Hematopoietic multipotent progenitor cell treated with erythropoietin and hydrocortisone succinate and interleukin-3 and kit ligand, for 6 days (in vitro differentiated cells): ENCODE data around the gene KHDC4.
"Not testable (repeated sequence)": the region's sequence is repeated elsewhere in the genome, so short reads cannot be mapped to it uniquely, and the experiment has no call there.

Source experiments
- DNase-seq: peaks from one replicate; pipeline ENCODE4 v3.0.0-alpha.2; 2015

Gene KHDC4

GRCh38 chr1:155897746-155898145, 36.5 kb downstream of the KHDC4 start:
- DNase-seq = no peak

DNA sequence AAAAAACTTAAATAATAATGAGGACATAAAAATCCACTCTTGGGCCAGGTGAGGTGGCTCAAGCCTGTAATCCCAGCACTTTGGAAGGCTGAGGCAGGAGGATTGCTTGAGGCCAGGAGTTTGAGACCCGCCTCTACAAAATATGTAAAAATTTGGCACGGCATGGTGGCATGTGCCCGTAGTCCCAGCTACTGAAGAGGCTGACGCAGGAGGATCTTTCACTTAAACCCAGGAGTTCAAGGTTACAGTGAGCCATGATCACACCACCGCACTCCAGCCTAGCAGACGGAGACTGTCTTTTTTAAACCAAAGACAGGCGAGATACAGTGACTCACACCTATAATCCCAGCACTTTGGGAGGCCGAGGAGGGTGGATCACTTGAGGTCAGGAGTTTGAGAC, 37.7 kb downstream of the KHDC4 start:
- not testable (repeated sequence) for DNase-seq

GRCh38 chr1:155895617-155896016, 38.6 kb downstream of the KHDC4 start:
- not testable (repeated sequence) for DNase-seq

DNA sequence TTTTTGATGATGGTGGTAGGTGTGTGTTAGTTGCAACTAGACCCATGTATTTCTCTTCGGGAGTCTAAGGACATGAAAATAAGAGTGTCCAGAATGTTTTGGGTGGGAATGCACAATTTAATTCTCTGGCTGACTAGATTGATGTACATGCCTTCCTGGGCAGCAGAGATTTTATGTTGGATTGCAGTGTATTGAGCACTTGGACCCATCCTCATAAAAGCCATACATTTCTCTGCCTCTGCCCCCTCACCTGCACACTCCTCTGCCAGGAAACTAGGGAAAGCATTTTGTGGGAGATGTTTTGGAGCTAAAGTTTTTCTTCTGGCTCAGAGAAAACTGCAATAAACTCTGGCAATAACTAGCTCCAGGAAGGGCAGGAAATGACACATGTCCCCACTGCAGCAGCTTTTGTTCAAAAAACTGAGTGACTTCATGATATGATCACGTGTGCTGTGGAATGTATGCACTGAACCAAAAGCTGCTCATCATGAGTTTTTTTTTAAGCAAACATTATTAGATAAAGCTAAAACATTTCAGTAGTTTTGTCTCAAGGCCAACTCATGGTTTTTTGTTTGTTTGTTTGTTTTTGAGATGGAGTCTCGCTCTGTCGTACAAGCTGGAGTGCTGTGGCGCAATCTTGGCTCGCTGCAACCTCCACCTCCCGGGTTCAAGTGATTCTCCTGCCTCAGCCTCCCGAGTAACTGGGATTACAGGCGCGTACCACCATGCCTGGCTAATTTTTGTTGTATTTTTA, 40.6 kb downstream of the KHDC4 start:
- DNase-seq = peak; percentile 29

DNA sequence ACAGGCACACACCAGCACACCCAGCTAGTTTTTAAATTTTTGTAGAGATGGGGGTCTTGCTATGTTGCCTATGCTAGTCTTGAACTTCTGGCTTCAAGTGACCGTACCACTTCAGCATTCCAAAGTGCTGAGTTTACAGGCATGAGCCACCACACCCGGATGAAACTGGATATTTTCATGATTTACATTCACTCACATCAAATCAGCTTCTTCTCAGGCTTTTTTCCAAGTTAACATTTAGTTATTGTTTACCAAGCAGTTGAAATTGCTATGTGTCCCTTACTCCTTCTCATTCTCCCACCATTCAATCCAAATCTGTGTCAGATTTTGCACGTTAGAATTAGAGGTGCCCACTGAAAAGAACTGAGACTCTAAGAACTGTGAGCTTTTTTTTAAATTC, 41.4 kb downstream of the KHDC4 start:
- DNase-seq = no peak

GRCh38 chr1:155890251-155890650, 44.0 kb downstream of the KHDC4 start:
- DNase-seq = no peak

- DNase-seq = no peak
These were observed 44.6 kb downstream of the KHDC4 start for GRCh38 chr1:155889566-155889965.

DNA sequence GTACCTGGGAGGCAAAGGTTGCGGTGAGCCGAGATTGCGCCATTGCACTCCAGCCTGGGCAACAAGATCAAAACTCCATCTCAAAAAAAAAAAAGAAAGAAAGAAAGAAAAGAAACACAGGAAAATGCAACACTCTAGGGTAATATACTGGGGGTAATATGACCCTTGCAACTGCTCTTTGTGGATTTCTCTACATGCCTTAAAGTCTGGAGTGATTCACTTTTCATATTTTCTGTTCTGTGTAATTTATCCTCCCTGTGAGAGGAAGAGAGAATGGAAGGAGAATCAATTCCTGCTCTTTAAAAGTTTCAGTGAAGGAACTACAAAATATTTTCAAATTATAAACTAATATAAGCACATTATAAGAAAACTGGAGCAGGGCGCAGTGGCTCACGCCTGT, 45.7 kb downstream of the KHDC4 start:
- no peak for DNase-seq

GRCh38 chr1:155884982-155885381, 49.2 kb downstream of the KHDC4 start:
- no peak for DNase-seq

DNA sequence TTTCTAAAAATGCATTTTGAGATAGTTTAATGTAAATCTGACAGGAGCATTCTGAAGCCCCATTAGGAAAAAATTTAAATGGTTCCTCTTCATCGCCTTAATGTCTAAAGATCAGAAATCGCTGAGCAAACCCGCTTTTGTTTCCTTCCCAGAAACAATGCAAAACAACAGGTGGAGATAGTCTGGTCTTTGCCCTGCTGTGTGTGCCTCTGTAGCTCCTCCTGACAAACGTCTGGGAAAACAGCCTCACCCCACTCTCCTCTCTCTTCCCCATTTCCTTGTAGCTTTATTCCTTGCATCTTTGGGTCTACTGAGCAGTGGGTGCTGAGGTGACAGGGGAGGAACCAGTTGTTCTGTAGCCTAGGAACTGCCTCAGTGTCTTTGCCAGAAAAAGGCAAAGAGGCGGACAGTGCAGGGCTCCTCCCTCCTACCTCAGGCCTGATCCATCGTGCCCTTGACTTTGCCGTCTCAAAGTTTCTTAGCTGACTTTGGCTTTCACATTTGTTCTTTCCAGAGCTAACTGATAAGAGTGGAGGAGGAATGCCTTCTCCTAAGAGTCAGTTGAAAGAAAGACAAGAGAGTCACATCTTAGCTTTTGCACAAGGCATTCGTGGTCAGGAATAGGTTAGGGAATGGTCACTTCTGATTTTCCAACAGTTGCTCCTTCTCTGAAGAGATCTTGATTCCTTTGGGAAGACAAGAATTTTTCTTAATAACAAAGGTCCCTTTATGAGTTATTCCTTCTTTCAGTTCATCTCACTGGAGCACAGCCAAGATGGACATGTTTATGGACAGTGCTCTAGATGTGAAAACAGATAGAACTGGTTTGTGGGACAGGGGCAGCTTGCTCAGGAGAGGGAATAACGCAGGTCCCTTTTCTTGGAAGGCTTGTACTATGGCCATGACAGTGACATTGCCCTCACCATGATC, 49.9 kb downstream of the KHDC4 start:
- no peak for DNase-seq

DNA sequence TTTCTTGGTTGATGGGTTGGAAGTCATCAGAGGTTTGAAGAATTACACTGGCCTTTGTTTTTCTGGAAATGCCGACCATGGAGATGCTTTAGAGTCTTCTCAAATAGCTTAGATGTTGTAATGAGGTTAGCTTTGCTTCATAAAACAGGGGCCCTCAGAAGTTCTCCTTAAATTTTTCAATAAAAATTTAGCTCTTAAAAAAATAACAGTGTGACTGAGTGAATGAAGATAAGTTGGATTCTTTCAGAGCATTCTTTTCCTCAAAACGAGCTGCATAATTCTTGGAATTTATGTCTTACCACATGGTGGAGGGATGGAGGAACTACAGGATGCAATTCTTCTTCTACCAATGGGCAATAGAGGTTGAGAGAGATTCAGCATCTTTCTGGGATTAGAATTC, 51.4 kb downstream of the KHDC4 start:
- DNase-seq = no peak

DNA sequence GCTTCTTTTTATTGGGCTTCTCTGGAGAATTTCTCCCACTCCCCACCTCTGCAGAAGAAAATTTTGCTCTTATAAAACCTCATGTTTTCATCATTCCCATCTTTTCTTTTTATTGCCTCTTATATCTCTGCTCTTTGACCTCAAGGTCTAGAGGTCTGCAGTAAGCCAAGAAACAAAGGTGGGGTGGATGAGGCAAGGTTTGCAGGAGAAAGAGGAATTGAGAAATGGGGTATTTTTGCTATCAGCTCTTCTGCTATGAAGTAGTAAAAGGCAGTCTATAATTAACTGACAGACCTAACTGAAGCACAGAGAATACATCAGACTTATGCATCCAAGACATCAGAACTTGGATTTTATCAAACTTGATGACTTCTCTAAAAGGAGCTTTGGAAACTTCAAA, 52.0 kb downstream of the KHDC4 start:
- no peak for DNase-seq

DNA sequence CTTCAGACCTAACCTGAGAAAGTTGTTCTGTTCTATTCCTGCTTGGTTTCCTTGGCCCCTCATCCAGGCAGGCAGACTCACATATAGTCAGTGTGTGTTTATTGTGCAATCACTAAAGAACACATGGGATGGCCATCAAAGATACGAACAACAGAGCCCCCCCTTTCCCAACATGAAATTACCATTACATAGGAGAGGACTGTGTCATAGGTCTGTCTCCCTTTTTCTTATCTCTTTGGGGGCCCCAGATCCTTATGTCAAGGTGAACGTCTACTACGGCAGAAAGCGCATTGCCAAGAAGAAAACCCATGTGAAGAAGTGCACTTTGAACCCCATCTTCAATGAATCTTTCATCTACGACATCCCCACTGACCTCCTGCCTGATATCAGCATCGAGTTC, 53.3 kb downstream of the KHDC4 start:
- DNase-seq = no peak

- DNase-seq = no peak
These were observed 54.0 kb downstream of the KHDC4 start for GRCh38 chr1:155880251-155880650.

GRCh38 chr1:155877945-155878344, 56.3 kb downstream of the KHDC4 start:
- no peak for DNase-seq

DNA sequence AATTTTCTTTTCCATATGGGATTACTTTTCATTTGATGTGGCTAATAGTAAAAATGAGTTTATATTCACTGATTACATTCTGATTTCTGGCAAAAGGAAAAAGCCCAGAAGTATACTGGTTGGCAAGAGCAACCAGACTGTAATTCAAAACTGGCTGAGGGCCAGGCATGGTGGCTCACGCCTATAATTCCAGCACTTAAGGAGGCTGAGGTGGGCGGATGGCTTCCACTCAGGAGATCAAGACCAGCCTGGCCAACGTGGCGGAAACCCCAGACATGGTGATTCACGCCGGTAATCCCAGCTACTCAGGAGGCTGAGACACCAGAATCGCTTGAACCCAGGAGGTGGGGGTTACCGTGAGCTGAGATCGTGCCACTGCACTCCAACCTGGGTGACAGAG, 60.4 kb downstream of the KHDC4 start:
- no peak for DNase-seq

DNA sequence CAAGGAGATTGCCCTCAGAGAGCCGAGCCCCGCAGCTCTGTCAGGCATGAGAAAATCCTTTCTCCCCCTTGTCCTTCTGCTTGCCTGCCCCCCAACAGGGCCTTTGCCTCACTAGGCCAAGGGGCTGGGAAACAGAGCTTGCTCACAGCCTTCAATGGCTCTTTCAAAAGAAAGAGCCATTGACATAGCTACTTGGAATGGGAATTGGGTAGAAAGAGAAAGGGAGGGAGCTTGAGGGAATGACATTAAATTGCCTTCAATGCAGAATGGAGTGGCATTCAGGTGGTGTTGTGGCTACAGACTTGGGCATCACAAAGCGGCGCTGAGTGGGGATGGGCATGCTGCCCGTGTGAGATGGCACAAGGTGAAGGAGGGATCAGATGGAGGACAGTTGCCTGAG, 61.7 kb downstream of the KHDC4 start:
- no peak for DNase-seq

DNA sequence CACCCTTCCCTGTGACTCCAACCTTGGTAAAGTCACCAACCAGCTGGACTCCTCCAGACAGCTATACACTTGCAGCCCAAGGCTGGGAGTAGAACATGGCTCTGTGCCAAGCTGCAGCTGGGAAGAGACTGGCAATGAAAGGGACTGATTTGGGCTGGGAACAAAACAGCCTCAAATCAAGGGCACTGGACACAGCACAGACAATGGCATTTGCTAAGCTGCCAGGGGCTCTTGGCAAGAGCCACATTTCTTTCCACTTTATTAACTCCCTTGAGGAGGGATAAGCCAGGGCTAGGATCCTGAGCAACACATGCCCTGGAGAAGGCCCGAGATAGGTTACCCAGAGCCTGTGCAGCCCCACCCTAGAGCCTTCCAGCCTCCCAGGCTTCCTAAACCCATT, 62.8 kb downstream of the KHDC4 start:
- no peak for DNase-seq

DNA sequence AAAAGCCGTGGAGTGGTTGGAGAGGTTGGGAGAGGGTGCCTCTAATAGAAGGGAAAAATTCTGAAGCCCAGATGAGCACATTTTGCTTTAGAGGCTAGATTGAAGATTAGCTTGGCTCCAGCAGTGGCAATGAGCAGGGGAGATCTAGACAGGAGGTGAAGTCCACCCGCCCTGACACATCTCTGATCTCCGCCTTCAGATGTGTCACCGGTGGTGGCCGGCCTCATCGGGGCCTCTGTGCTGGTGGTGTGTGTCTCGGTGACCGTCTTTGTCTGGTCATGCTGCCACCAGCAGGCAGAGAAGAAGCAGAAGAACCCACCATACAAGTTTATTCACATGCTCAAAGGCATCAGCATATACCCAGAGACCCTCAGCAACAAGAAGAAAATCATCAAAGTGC, 66.4 kb downstream of the KHDC4 start:
- no peak for DNase-seq

DNA sequence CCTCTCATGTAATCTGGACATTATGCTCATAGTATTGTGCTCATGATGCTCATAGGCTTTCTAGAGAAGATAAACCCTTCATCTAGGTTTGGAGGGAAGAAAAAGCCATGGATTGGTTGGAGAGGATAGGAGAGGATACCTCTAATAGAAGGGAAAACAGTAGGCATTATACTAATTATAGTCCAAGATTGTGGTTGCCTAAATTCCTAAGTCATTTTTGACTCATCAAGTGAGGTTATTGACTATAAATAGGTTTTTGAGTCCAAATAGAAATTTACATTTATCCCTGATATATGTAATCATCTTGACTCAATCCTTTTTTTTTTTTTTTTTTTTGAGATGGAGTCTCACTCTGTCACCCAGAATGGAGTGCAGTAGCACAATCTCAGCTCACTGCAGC, 69.8 kb downstream of the KHDC4 start:
- no peak for DNase-seq
